GM21447 (cell line): ENCODE measurements around the gene ZIC5.

Experiments
- ATAC-seq: cut with Tn5 transposase; IDR thresholded peaks from one replicate; pipeline ENCODE4 v1.9.1; 2021; ENCODE audit not compliant: unreplicated experiment

Gene ZIC5

DNA sequence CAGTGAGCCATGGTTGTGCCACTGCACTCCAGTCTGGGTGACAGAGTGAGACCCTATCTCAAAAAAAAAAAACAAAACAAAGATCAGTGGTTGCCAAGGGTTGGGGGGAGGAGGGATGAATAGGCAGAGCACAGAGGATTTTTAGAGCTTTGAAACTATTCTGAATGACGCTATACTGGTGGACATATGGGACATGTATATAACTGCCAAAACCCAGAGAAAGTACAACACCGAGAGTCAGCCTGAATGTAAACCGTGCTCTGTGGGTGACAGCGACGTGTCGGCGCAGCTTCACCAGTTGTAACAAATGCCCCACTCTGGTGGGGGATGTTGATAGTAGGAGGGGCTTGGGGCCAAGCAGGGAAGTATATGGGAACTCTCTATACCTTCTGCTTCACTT is 32.9 kb downstream of the ZIC5 start:
- no peak for ATAC-seq

DNA sequence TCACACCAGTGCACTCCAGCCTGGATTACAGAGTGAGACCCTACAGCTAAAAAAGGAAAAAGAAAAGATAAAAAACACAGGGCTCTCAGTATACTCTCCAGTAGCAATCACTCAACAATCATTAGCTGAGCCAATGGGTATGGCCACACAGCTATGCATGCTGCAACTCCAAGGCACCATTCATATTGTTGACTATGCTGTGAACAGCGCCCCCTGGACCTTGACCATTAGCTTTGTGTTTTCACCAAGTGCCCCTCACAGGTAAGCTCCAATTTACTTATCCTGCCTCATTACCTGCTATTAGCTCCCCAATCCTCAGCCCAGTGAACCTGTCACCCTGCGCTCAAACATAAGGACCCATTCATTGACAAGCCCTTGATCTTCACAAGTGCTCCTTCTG is 35.8 kb downstream of the ZIC5 start:
- ATAC-seq: no peak

DNA sequence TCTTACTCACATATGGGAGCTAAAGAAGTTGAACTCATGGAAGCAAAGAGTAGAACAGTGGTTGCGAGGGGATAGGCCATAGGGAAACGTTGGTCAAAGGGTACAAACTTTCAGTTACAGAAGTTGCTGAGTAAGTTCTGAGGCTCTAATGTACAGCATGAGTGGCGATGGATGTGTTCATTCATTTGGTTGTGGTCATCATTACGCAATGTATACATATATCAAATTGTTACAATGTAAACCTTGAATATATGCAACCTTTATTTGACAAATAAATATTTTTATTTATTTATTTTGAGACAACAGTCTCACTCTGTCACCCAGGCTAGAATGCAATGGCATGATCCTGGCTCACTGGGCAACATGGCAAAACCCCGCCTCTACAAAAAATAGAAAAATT is 38.7 kb downstream of the ZIC5 start:
- no peak for ATAC-seq

DNA sequence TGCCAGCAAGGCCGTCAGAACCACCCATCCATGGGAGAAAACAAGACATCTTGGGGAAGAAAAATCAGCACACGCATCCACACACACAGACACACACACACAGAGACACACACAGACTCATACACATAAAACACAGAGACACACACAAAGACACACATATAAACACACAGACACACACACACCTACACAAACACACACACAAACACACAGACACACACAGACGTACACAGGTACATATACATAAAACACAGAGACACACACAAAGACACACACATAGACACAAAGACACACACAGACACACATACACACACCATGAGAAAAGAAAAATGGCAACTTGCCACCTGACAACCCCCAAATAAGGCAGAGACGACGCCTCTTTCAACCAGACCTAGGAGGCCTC is 40.6 kb downstream of the ZIC5 start:
- no peak for ATAC-seq

DNA sequence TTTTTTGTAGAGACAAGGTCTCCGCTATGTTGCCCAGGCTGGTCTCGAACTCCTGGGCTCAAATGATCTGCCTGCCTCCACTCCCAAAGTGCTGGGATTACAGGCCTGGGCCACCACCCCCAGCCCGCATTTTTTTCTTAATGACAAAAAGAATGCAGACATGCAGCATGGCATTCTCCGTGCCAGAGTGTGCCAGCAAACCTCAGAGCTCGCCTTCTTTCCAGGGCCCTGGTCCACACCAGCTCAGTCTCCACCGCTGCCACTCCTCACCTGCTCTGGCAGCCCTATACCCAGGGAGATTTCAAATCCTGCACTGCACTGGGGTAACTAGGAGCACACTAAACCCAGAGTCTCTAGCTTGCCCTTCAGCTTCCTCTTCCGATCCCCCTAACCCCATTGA is 41.7 kb downstream of the ZIC5 start:
- ATAC-seq: no peak

DNA sequence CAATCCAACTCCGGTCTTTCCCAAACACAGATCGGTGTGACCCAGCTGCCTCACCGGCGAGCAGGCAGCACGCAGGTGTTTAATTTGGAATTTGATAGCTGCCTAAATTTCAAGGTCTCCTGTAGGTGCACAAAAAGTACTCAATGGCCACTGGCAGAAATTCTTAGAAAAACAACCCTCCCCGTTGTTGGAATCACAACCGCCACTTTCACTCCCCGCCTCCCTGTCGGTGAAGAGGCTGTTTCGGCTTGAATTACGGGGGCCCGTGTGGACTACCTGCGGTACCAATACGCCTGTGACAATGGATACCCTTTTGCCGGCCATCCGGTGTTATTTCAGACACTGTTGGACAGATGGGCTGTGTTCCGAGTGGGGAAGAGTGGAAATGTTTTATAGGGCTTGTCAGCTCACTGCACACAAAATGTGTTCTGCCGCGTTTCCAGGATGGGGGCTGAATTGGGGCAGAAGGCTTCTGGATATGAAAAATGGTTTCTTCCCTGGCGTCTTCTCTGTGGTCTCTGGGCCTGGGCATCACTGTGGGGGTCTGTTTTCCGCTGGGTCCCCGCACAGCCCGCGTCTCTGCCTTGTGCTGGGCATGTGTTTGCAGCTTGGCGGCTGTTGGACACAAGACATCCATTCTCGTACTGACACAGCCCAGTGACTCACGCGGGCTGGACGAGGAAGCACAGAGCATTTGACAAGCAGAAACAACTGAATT is 45.4 kb downstream of the ZIC5 start:
- no peak for ATAC-seq

DNA sequence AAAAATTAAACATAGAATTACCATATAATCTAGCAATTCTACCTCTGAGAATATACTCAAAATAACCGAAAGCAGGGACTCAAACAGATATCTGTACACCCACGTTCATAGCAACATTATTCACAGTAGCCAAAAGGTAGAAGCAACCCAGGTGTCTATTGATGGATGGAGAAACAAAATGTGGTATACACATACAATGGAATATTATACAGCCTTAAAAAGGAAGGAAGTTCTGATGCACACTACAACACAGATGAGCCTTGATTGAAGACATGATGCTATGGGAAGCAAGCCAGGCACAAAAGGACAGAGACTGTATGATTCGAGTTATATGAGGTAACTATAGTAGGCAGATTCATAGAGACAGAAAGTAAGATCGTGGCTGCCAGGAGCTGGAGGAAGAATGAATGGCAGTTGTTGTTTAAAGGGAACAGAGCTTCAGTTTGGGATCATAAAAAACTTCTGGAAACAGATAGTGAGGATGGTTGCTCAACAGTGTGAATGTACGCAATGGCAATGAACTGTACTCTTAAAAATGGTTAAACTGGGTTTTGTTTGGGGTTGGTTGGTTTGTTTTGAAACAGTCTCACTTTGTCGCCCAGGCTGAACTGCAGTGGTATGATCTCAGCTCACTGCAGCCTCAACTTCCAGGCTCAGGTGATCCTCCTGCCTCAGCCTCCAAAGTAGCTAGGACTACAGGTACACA is 47.5 kb downstream of the ZIC5 start:
- ATAC-seq: no peak

DNA sequence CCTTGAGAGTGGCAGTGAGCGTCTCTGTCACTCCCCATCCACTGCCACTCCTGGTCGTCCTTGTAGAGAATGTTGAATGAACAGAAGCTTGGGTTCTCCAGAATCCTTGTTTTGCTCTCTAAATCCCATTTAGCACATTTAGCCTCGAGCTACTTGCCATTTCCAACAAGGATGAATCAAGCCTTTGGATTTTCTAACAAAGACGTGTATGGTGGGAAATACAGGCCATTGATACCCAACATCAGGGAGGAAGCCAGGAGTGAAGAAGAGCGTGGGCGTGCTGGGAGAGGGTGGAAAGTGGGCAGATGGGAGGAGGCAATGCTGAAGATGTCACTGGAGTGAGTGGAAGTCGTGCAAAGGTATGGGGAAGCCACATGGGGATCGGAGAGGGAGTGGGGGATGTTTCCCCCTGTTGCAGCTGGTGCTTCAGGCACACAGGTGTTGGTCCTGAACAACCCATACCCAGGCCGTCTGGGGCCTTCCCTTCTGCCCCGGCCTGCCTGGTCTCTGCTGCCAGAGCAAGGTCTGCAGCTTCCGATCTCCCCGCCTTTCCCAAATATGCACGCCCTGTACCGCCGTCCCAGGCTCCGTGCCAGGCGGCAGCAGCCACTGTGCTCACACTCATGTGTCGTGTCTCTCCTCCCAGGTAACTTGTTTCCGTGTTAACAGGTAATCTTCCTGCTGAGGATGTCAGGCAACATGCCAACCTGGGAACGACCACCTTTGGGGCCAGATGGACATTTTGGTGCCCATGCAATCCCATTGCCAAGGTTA is 48.7 kb downstream of the ZIC5 start:
- ATAC-seq: no peak

DNA sequence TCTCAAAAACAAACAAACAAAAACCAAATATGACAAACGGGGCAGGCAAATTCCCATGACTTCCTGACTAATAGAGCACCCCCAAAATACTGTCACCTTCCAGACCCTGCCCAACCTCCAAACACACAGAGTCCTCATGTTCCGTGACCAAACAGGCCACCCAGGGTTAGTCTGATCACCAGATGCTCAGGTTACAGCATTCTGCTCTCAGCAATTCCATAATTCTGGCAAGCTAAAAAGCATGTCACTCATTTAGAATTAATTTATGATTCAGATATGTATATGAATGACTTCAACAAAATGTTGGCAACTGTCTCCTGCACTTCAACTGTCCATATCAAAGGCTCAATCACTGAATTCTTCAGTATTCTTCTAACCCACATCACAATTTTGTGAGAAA is 52.4 kb downstream of the ZIC5 start:
- no peak for ATAC-seq

DNA sequence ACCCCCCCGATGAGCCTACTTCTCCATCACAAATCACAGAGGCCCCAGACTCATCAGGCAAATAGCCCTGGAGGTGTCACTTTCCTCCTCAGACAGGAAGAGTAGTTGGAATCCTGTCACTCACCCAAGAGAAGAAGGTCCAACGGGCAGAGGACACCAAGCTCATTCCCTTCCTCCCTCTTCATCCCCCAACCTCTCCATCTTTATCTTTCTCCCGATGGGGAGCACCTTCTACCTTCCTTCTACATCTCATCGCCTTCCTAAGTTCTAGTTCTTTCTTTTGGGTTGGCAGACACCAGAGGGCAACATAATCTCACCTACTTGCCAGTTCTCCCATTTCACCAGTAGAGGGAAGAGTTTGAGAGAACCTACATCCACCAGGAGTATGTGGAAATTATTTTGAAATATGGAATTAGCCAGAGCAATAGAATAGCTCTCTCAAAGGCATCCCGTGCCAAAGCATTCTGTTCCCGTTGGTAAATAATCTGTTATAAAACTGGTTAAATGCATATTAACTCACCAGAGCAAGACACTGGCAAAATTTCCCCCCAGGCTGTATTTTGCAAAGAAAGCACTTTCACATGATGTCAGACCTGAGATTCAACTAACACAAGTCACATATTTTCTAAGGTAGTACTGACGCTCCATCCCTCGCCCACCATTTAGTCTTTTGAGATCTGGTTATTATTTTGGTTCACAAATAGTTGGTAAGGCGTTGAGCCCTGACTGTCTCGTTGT is 55.0 kb downstream of the ZIC5 start:
- peak; percentile 92 for ATAC-seq

DNA sequence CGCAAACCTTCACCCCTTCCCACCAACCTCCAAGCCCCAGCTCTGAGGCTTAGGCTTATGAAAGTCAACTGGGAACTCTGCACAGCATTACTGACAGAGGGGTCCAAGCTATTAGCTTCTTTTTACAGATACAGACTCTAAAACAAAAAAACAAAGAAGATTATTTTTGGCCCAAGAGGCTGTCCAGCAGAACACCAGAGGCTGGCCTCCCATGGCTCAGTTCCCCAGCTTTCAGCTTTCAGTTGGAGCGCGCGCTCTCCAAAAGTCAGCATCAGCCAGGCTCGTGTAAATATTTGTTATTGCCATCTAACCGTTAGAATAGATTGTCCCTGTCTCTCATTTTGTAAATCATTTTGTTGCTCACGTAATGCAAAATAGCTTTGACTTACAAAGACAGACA is 58.4 kb downstream of the ZIC5 start:
- ATAC-seq: no peak
